HCT116 (cell line): ENCODE data around the gene JPT1.

ENCODE experiments used
- CBX3 ChIP-seq: IDR thresholded peaks from 2 replicates; pipeline ENCODE4 v1.6.1; 2012; ENCODE audit warnings: low read depth
- CTCF ChIP-seq, 3 experiments: fragments of 200-600 bp in 1 of 3; sonication (generic) in 1 of 3; IDR thresholded peaks in 2 of 3; conservative IDR thresholded peaks in 1 of 3; 2 replicates each; pipeline ENCODE4 v1.5.1; 2012 to 2017; ENCODE audit warnings: low read depth in 2 of 3, low read length in 2 of 3, antibody characterized with exemption in 1 of 3, borderline replicate concordance in 1 of 3, control low read depth in 1 of 3, mild to moderate bottlenecking in 1 of 3, mixed read lengths in 1 of 3, mixed run types in 1 of 3, moderate library complexity in 1 of 3; ENCODE audit not compliant: insufficient read depth in 1 of 3
- EZH2 ChIP-seq: fragments of 200-600 bp; sonication (generic); IDR thresholded peaks from 2 replicates; pipeline ENCODE4 v1.6.1; 2017; ENCODE audit warnings: antibody characterized with exemption, mixed run types
- EZH2phosphoT487 ChIP-seq: fragments of 200-600 bp; IDR thresholded peaks from 2 replicates; pipeline ENCODE4 v1.6.1; 2018; ENCODE audit warnings: antibody characterized with exemption, borderline replicate concordance
- FOSL1 ChIP-seq: IDR thresholded peaks from 2 replicates; pipeline ENCODE4 v1.6.1; 2012; ENCODE audit warnings: low read depth
- MAX ChIP-seq: IDR thresholded peaks from 2 replicates; pipeline ENCODE4 v1.6.1; 2012
- POLR2A ChIP-seq: IDR thresholded peaks from 2 replicates; pipeline ENCODE4 v1.7.0; 2011; ENCODE audit warnings: borderline replicate concordance; ENCODE audit not compliant: insufficient read depth, insufficient read length; ENCODE audit errors: extremely low read depth
- POLR2AphosphoS5 ChIP-seq: IDR thresholded peaks from 2 replicates; pipeline ENCODE4 v1.6.1; 2011; ENCODE audit warnings: mild to moderate bottlenecking, low read depth, low read length, moderate library complexity
- RAD21 ChIP-seq: IDR thresholded peaks from 2 replicates; pipeline ENCODE4 v1.6.1; 2012; ENCODE audit warnings: low read depth, mild to moderate bottlenecking
- REST ChIP-seq: IDR thresholded peaks from 2 replicates; pipeline ENCODE4 v1.6.1; 2012; ENCODE audit warnings: low read depth
- SIN3A ChIP-seq: IDR thresholded peaks from 2 replicates; pipeline ENCODE4 v1.6.1; 2012; ENCODE audit warnings: low read depth
- TCF7L2 ChIP-seq: IDR thresholded peaks from 2 replicates; pipeline ENCODE4 v1.7.0; 2011; ENCODE audit warnings: borderline replicate concordance, inconsistent platforms; ENCODE audit not compliant: insufficient read depth, insufficient read length; ENCODE audit errors: extremely low read depth
- ZBTB33 ChIP-seq: IDR thresholded peaks from 2 replicates; pipeline ENCODE4 v1.6.1; 2011; ENCODE audit warnings: mild to moderate bottlenecking, low read length, moderate library complexity; ENCODE audit not compliant: insufficient replicate concordance; ENCODE audit errors: extremely low read depth
- ZNF274 ChIP-seq: fragments of 200-500 bp; sonication (Bioruptor generic); IDR thresholded peaks from 2 replicates; pipeline ENCODE4 v1.6.1; 2014; ENCODE audit warnings: mild to moderate bottlenecking, low read depth, low read length, inconsistent platforms

GRCh38 chr17:75183999-75184884, 29.9 kb upstream of the JPT1 start:
- TF ChIP-seq CTCF (IDR thresholded peaks at IDR 0.05 in 2 of 3, conservative IDR thresholded peaks at IDR 0.05 in 1 of 3; ENCODE audit: borderline replicate concordance in 1 of 3, insufficient read depth in 1 of 3, low read depth in 2 of 3, low read length in 2 of 3) (no peak), POLR2AphosphoS5 (no peak), MAX (no peak), TCF7L2 (no peak), POLR2A (no peak), ZBTB33 (no peak), ZNF274 (no peak), EZH2phosphoT487 (no peak), FOSL1 (no peak), REST (no peak), RAD21 (no peak), SIN3A (no peak), EZH2 (no peak), CBX3 (no peak)
